GM13977 (cell line): ENCODE data around the gene MACROH2A1.

Experiments
- DNase-seq: peaks from one replicate; pipeline ENCODE4 v3.0.0; 2012; ENCODE audit warnings: low spot score
- in situ Hi-C: fragments of 300-500 bp; cut with MboI; formaldehyde crosslinking; loops from one replicate; pipeline ENCODE4 v1.12.0; 2022; ENCODE audit warnings: low sequenced_read_pairs, low pct_unique_long_range_greater_than_20kb, mixed read lengths, inconsistent platforms; ENCODE audit not compliant: unreplicated experiment
- TF ChIP-seq, protein P1 (sequence below): IDR thresholded peaks from 2 replicates; pipeline ENCODE4 v1.5.1; 2012; ENCODE audit warnings: mild to moderate bottlenecking, control low read depth; ENCODE audit not compliant: insufficient read depth; ENCODE audit errors: extremely low read depth, missing control alignments

MACROH2A1 gene

GRCh38 chr5:135393229-135393628 is 5.8 kb downstream of the MACROH2A1 start:
- TF ChIP-seq, protein P1, sequence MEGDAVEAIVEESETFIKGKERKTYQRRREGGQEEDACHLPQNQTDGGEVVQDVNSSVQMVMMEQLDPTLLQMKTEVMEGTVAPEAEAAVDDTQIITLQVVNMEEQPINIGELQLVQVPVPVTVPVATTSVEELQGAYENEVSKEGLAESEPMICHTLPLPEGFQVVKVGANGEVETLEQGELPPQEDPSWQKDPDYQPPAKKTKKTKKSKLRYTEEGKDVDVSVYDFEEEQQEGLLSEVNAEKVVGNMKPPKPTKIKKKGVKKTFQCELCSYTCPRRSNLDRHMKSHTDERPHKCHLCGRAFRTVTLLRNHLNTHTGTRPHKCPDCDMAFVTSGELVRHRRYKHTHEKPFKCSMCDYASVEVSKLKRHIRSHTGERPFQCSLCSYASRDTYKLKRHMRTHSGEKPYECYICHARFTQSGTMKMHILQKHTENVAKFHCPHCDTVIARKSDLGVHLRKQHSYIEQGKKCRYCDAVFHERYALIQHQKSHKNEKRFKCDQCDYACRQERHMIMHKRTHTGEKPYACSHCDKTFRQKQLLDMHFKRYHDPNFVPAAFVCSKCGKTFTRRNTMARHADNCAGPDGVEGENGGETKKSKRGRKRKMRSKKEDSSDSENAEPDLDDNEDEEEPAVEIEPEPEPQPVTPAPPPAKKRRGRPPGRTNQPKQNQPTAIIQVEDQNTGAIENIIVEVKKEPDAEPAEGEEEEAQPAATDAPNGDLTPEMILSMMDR = no peak
- in situ Hi-C loops = no loop called here
- DNase-seq = no peak

- TF ChIP-seq, protein P1 = no peak
- no peak for DNase-seq
- in situ Hi-C loops = no loop called here
Measured at GRCh38 chr5:135392256-135392655, 6.8 kb downstream of the MACROH2A1 start.

GRCh38 chr5:135391869-135392255 is 7.2 kb downstream of the MACROH2A1 start:
- in situ Hi-C loops = no loop called here
- TF ChIP-seq, protein P1 = no peak
- DNase-seq = no peak

DNA sequence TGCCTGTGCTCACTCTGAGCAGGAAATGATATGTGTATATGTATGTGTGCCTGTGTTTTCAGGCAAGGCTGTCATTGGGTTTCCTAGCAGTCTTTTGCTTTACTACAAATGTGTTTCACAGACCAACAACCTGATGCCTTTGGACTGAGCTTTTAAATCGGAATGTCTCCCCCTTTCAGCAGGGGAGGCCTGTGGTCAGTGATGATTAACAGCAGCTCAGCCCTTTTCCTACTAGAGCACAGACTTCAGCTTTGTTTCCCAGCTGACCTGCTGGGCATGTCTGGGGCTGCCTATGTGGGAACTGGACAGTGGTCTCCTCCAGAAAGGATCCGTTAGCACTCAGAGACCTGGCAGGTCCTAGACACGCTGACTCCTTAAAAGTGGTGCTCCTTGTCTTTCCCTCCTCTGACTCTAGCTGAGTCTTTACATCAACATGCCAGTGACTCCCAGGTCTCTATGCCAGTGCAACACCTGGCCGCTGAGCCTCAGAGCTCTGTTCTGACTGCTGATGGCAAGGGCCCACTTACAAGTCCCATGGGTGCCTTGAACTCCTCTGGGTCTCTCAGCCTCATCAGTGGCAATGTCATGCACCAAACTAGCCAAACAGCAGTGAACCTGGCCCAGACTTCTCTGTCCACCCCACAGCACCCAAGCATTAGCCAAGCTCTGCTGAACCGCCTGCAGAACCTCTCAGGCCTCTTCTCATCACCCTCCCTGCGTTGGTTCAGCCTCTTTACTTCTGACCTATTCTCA is 7.7 kb downstream of the MACROH2A1 start:
- in situ Hi-C loops = no loop called here
- no peak for DNase-seq
- TF ChIP-seq, protein P1 = no peak

DNA sequence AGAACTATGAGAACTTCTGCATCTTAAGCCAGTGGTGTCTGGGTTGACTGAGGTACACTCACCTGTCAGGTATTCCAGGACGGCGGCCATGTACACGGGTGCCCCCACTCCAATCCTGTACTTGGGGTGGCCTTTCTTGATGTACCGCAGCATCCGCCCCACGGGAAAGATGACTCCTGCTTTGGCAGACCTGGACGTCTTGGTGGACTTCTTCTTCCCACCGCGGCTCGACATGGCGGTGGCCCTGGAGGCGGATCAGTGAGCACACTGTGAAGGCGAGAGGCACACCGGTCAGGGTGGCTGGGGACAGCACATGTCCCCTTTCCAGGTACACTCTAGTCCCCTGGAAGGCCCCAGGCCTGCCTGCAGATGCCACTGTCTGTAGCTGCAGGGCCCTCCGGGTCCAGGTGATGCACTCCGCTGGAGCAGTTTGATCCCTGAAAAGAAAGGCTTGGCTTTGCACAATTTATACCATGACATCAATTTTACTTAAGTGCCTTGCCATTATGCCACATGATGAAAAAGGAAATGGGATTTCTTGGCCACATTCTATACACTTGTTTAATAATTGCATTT is 10.1 kb downstream of the MACROH2A1 start:
- DNase-seq = no peak
- in situ Hi-C loops = no loop called here
- TF ChIP-seq, protein P1 = no peak

DNA sequence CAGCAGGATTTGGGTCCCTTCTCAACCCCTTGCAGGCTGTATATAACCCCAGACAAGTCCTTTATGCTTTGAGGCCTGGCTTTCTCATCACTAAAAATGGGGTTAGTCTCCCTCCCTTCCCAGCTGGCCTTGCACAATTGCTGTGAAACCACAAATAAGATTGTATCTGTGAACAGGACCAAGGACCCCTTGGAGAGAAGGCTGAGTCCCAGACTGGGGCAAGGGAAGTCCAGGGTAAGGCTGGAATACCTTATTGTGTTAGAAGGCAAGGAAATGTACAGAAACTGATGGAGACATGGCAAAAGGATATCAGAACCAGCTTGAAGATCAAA is 11.4 kb downstream of the MACROH2A1 start:
- in situ Hi-C loops = no loop called here
- TF ChIP-seq, protein P1 = no peak

More for the DNA sequence above, 11.4 kb downstream of the MACROH2A1 start:
- no peak for DNase-seq
